Measurements from ENCODE around the gene ACKR2.

DNA sequence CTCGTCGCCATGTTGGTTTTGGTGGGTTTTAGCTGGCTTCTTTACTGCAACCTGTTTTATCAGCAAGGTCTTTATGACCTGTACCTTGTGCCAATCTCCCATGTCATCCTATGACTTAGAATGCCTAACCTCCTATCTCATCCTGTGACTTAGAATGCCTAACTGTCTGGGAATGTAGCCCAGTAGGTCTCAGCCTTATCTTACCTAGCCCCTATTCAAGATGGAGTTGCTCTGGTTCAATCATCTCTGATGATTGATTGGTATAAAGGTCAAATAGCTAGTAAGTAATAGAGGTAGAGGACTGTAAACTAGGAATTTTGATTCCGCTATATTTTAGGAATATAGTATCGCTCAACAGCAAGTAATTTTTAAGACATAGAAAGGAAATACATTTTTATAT is 1.3 kb upstream of the ACKR2 start:
- no peak for TF ChIP-seq POLR2A (IDR thresholded peaks at IDR 0.05)
- TF ChIP-seq, protein P1, sequence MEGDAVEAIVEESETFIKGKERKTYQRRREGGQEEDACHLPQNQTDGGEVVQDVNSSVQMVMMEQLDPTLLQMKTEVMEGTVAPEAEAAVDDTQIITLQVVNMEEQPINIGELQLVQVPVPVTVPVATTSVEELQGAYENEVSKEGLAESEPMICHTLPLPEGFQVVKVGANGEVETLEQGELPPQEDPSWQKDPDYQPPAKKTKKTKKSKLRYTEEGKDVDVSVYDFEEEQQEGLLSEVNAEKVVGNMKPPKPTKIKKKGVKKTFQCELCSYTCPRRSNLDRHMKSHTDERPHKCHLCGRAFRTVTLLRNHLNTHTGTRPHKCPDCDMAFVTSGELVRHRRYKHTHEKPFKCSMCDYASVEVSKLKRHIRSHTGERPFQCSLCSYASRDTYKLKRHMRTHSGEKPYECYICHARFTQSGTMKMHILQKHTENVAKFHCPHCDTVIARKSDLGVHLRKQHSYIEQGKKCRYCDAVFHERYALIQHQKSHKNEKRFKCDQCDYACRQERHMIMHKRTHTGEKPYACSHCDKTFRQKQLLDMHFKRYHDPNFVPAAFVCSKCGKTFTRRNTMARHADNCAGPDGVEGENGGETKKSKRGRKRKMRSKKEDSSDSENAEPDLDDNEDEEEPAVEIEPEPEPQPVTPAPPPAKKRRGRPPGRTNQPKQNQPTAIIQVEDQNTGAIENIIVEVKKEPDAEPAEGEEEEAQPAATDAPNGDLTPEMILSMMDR (IDR thresholded peaks at IDR 0.05), result no peak

Data from testis (tissue), 2 donors.